ENCODE measurements around the gene SCAMP2.

DNA sequence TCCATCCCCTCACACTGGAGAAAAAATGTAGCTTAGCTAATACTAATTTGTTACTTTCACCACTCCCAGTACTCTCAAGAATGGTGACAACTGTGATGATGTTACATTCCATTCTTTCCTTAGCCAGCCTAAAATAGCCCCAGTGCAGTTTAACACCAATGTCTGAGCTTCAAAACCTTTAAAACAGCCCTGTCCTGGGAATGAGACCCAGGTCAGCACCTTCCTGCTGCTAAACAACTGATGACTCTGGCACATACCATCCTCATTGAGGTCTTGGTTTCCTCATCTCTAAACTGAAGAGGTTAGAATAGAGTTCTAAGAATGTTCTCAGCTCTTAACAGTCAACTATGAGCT lies 3.8 kb downstream of the SCAMP2 start:
- TF ChIP-seq ZC3H10 (CRISPR knock-in tag; IDR thresholded peaks at IDR 0.05) = no peak
- TF ChIP-seq ZFP3 (CRISPR knock-in tag; IDR thresholded peaks at IDR 0.05) = no peak

All from SK-N-SH treated with all-trans-retinoic acid at 6 μM for 48 hours (cell line).